NOMO-1 treated with dmso at 0.1 percent for 144 hours (cell line): ENCODE data around the gene SBK1.
A peak's percentile ranks its signal among the peaks of the same experiment; 100 is the strongest.
"Not testable (repeated sequence)": the region's sequence is repeated elsewhere in the genome, so short reads cannot be mapped to it uniquely, and the experiment has no call there.

Source experiments
- DNase-seq: peaks from one replicate; lab custom pipeline; 2025; ENCODE audit not compliant: unreplicated experiment; lab: John Stamatoyannopoulos, UW

Gene SBK1

GRCh38 chr16:28291651-28292626, at the start of gene SBK1:
SBK1 (plus strand) TSS chr16:28292525; CDS start chr16:28317392, 24,867 bp downstream.
- peak; percentile 66 for DNase-seq

- DNase-seq = not testable (repeated sequence)
Observed at GRCh38 chr16:28249483-28249882, 42.8 kb upstream of the SBK1 start.

DNA sequence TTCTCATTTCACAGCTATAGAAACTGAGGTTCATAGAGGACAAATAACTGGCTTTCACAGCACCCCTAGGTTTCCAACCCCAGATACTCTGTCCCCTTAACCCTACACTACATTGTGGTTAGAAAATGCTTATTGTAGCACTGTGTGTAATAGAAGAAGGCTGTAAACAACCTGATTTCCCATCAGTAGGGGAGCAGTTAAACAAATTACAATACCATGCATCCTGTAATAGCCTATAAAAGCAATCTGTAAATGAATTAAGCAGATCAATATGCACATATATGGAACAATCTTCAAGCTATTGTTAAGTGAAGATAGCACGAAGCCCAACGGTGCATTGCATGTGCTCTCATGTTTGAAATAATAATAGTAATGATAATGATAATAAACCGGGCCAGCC, 41.3 kb upstream of the SBK1 start:
- DNase-seq = no peak

GRCh38 chr16:28254158-28254557, 38.2 kb upstream of the SBK1 start:
- DNase-seq = no peak

- DNase-seq = no peak
Observed at GRCh38 chr16:28255838-28256237, 36.5 kb upstream of the SBK1 start.

DNA sequence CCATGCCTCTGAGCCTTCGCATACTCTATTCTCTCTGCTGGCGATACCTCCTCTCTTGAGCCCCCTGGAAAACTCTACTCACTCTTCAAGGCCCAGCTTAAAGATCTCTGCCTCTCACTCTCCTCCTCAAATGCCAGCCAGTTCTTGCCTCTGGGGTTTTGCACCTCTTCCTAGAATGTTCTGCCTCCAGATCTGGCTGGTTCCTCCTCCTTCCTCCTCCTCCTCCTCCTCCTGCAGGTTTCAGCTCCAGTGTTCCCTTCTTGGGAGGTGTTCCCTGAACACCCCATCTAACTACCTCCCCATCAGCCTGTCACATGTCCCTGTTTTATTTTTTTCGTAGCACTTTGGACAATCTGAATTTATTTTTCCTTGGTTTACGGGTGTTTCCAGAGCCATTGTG, 35.1 kb upstream of the SBK1 start:
- no peak for DNase-seq

DNA sequence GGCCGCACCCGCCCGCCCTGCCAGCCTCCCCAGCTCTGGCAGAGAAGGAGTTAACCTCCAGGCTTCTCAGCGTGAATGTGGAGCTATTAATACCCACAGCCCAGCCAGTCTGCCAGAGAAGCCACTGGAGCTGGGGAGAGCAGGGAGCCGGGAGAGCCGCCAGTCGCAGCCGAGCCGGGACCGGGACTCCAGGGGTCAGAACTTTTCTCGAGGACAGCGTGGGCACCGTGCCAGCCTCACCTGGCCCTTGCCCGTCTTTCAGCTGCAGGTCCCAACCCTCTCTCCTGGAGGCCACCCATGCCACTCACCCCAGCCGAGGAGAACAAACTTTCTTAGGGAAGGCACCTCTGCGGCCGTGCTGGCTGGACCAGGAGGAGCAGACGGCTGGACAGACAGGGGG, 33.8 kb upstream of the SBK1 start:
- DNase-seq = no peak

DNA sequence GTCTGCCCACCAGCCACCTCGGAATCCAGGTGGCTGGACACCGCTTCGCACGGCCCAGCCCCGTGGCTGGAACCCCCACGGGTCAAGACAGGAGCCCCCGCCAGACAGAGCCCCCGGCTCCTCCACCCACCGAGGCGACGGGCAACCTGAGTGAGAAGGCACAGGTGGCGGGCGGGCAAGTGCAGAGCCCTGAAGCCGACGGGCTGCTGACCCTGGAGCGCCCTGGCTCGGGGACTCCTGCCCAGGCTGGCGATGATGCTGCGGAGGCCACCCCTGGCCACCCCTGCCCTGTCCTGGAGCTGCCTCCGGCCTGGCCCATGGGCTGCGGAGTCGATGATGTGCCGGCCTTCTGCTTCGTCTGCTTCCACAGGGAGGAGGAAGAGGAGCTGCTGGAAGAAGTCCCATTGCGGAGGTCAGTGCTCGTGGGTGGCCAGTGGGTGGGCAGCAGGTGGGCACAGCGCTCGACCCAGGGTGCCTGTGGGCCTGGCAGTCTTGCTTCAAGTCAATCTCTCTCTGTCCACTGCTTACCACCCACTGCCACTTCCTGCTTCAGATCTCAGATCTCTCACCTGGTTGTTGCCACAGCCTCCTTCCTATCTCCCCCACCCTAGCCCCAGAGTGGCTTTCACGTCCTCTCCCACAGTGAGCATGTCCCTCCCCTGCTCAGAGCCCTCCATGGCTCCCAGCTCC, 33.1 kb upstream of the SBK1 start:
- no peak for DNase-seq

- no peak for DNase-seq
Observed at GRCh38 chr16:28259781-28260150, 32.6 kb upstream of the SBK1 start.

- DNase-seq = no peak
Observed at GRCh38 chr16:28260193-28260592, 32.1 kb upstream of the SBK1 start.

- DNase-seq = no peak
Observed at GRCh38 chr16:28261942-28262341, 30.4 kb upstream of the SBK1 start.

DNA sequence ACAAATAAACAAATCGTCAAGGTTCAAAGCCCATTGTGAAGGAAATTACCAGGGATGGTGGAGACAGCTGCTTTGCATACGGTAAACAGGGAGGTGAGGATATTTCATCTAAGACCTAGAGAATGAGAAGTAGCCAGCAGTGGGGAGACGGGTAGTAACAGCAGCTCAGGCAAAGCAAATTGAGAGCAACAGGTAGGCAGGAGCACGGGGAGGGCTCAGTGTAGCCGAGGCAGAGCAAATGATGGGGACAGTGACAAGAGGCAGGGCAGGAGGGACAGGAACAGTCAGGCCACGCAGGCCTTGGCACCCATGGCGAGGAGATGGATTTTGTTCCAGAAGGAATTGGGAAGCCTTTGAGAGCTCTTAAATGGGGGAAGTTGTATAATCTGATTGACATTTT, 29.0 kb upstream of the SBK1 start:
- DNase-seq = no peak

DNA sequence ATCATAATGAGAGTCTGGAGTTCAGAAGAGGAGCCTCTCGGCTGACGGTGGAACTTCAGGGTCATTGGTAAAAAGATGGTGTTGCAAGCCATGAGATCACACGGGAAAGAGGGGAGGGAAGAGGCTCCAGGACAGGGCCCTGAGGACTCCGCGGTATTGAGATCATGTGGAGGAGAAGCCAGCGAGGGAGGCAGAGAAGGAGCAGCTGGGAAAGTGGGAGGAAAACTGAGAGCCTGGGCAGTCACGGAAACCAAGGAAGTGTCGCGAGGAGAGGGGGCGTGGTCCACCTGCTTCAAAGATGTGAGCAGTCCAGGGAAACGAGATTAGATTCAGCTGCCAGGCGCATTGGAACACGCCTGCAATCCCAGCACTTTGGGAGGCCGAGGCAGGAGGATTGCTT, 27.7 kb upstream of the SBK1 start:
- DNase-seq = peak; percentile 9

DNA sequence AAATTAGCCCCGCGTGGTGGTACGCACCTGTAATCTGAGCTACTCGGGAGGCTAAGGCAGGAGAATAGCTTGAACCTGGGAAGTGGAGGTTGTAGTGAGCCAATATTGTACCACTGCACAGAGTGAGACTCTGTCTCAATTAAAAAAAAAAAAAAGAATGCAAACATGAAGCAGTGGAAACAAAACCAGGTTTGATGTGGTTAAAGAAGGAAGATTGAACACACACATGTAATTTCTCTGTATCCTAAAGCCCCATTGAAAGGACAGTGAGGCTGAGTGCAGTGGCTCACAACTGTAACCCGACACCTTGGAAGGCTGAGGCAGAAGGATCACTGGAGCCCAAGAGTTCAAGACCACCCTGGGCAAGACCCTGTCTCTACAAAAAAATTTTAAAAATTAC, 26.5 kb upstream of the SBK1 start:
- DNase-seq = no peak

DNA sequence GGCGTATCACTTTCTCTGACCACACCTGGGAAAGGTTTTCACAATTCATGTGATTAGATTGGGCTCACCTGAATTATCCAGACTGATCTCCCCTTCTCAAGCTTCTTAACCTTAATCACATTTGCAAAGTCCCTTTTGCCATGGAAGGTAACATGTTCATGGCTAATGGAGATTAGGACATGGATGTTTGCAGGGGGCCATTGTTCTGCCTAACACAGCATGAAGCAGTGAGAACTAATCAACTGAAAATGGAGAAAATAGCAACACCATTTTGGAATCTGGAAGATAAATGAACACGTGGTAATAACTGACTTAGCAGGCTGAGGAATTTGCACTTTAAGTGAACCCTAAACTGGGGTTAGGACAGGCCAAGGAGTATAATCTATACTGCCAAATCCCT, 25.0 kb upstream of the SBK1 start:
- DNase-seq = no peak

GRCh38 chr16:28273511-28273910, 18.8 kb upstream of the SBK1 start:
- DNase-seq = no peak

- no peak for DNase-seq
Observed at GRCh38 chr16:28274676-28275075, 17.6 kb upstream of the SBK1 start.

DNA sequence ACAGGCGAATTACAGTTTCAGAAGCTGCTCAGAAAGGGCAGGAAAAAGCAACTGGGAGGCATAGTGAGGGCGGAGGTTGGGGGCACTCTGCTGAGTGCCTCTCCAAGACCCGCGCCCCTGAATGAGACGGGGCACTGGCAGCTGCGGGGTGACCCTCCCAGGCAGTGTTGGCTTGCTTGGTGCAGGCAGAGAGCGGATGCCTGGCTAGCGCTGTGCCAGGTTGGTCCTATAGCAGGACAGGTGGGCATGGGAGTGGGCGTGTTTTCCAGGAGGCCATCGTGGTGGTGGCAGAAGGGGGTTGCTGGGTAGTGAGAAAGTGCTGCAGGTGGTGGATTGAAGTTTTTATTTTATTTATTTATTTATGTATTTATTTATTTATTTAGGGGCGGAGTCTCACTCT, 16.0 kb upstream of the SBK1 start:
- no peak for DNase-seq

GRCh38 chr16:28277537-28278388, 14.6 kb upstream of the SBK1 start:
- DNase-seq = peak; percentile 60

DNA sequence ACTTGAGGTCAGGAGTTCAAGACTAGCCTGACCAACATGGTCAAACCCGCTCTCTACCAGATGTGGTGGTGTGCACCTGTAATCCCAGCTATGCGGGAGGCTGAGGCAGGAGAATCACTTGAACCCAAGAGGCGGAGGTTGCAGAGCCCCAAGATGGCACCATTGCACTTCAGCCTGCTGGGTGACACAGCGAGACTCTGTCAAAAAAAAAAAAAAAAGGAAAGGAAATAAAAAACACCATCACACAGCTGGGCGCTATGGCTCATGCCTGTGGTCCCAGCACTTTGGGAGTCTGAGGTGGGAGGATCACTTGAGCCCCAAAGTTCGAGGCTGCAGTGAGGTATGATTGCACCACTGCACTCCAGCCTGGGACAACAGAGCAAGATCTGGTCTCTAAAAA, 13.3 kb upstream of the SBK1 start:
- no peak for DNase-seq
